Measurements from ENCODE around the gene HOXD9.

DNA sequence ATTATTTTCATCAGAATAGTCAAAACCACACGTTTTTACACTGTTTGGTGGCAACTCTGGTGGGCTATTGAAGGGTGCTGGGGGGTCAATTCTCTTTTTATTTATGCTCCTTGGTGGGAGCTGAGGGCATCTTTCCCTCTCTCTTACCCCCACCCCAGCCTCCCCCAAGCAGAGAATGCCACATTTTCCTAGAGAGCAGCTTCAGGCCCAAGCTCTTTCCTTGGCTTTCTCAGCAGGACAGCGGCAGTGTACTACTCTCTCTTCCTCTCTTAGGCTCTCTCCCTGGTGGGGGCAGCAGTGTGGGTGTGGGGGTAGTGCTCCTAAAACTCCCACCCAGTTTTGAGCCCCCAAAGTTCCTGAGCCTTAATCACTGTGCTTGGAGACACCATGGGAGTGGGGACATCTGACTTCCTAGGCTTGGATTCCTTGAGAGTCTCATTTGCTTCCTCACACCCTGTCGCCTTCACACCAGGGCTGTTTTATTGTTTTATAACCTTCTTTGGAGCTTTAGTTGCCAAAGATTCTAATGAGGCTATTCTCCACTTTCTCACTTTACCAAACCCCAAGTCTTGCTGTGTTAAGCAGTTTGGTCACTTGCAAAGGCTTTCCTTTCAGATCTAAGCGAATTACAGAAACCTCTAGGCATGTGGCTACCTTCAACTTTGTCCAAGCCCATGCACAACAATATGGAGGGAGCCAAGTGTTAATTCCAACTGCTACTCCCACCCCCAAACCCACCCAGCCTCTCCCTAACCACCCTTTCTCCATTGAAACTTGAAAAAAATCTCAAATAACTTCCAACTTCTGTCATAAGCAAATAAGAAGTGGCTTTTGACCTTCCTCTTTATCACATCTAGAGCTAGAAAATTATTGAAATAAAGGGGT is 22.8 kb downstream of the HOXD9 start:
- TF ChIP-seq, protein P1, sequence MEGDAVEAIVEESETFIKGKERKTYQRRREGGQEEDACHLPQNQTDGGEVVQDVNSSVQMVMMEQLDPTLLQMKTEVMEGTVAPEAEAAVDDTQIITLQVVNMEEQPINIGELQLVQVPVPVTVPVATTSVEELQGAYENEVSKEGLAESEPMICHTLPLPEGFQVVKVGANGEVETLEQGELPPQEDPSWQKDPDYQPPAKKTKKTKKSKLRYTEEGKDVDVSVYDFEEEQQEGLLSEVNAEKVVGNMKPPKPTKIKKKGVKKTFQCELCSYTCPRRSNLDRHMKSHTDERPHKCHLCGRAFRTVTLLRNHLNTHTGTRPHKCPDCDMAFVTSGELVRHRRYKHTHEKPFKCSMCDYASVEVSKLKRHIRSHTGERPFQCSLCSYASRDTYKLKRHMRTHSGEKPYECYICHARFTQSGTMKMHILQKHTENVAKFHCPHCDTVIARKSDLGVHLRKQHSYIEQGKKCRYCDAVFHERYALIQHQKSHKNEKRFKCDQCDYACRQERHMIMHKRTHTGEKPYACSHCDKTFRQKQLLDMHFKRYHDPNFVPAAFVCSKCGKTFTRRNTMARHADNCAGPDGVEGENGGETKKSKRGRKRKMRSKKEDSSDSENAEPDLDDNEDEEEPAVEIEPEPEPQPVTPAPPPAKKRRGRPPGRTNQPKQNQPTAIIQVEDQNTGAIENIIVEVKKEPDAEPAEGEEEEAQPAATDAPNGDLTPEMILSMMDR (IDR thresholded peaks at IDR 0.05; ENCODE audit: insufficient read depth, low read length): no peak
- TF ChIP-seq POLR2AphosphoS5 (IDR thresholded peaks at IDR 0.05; ENCODE audit: low read depth): no peak
- no peak for TF ChIP-seq GABPA (IDR thresholded peaks at IDR 0.05; ENCODE audit: low read depth)
- TF ChIP-seq, protein P2, sequence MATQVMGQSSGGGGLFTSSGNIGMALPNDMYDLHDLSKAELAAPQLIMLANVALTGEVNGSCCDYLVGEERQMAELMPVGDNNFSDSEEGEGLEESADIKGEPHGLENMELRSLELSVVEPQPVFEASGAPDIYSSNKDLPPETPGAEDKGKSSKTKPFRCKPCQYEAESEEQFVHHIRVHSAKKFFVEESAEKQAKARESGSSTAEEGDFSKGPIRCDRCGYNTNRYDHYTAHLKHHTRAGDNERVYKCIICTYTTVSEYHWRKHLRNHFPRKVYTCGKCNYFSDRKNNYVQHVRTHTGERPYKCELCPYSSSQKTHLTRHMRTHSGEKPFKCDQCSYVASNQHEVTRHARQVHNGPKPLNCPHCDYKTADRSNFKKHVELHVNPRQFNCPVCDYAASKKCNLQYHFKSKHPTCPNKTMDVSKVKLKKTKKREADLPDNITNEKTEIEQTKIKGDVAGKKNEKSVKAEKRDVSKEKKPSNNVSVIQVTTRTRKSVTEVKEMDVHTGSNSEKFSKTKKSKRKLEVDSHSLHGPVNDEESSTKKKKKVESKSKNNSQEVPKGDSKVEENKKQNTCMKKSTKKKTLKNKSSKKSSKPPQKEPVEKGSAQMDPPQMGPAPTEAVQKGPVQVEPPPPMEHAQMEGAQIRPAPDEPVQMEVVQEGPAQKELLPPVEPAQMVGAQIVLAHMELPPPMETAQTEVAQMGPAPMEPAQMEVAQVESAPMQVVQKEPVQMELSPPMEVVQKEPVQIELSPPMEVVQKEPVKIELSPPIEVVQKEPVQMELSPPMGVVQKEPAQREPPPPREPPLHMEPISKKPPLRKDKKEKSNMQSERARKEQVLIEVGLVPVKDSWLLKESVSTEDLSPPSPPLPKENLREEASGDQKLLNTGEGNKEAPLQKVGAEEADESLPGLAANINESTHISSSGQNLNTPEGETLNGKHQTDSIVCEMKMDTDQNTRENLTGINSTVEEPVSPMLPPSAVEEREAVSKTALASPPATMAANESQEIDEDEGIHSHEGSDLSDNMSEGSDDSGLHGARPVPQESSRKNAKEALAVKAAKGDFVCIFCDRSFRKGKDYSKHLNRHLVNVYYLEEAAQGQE (IDR thresholded peaks at IDR 0.05; ENCODE audit: insufficient replicate concordance, low read depth): no peak
- no peak for TF ChIP-seq SPI1 (IDR thresholded peaks at IDR 0.05; ENCODE audit: borderline replicate concordance, low read depth)

Measured in HL-60 (cell line).